Raji (cell line): Measurements from ENCODE around the gene NRP1.

Experiments used
- POLR2A ChIP-seq: IDR thresholded peaks from 2 replicates; pipeline ENCODE4 v1.6.1; 2011; ENCODE audit warnings: low read depth, low read length, control low read depth; ENCODE audit not compliant: insufficient read depth

NRP1 gene

GRCh38 chr10:33247221-33247922, 87.1 kb downstream of the NRP1 start:
- no peak for TF ChIP-seq POLR2A

GRCh38 chr10:33245343-33245742, 89.1 kb downstream of the NRP1 start:
- no peak for TF ChIP-seq POLR2A

- TF ChIP-seq POLR2A: no peak
These were observed 90.0 kb downstream of the NRP1 start for GRCh38 chr10:33244354-33244967.

GRCh38 chr10:33243703-33244102, 90.8 kb downstream of the NRP1 start:
- no peak for TF ChIP-seq POLR2A

- TF ChIP-seq POLR2A: no peak
These were observed 91.5 kb downstream of the NRP1 start for GRCh38 chr10:33242931-33243330.

GRCh38 chr10:33241351-33241750, 93.1 kb downstream of the NRP1 start:
- TF ChIP-seq POLR2A: no peak

GRCh38 chr10:33240931-33241330, 93.5 kb downstream of the NRP1 start:
- no peak for TF ChIP-seq POLR2A

GRCh38 chr10:33240258-33240657, 94.2 kb downstream of the NRP1 start:
- no peak for TF ChIP-seq POLR2A

- no peak for TF ChIP-seq POLR2A
These were observed 95.2 kb downstream of the NRP1 start for GRCh38 chr10:33239257-33239656.

- no peak for TF ChIP-seq POLR2A
These were observed 95.8 kb downstream of the NRP1 start for GRCh38 chr10:33238643-33239042.

- TF ChIP-seq POLR2A: no peak
These were observed 96.5 kb downstream of the NRP1 start for GRCh38 chr10:33237736-33238624.

GRCh38 chr10:33236916-33237315, 97.6 kb downstream of the NRP1 start:
- no peak for TF ChIP-seq POLR2A

- no peak for TF ChIP-seq POLR2A
These were observed 98.5 kb downstream of the NRP1 start for GRCh38 chr10:33235951-33236350.

- no peak for TF ChIP-seq POLR2A
These were observed 99.1 kb downstream of the NRP1 start for GRCh38 chr10:33235251-33235884.

GRCh38 chr10:33234831-33235237, 99.6 kb downstream of the NRP1 start:
- TF ChIP-seq POLR2A: no peak
